HG03097 (cell line): Measurements from ENCODE around the gene CR1.
"Not testable (repeated sequence)": the region's sequence is repeated elsewhere in the genome, so short reads cannot be mapped to it uniquely, and the experiment has no call there.

ENCODE experiments used
- ATAC-seq: cut with Tn5 transposase; IDR thresholded peaks from one replicate; pipeline ENCODE4 v1.9.1; 2021; ENCODE audit not compliant: unreplicated experiment, low FRiP score

The CR1 gene

GRCh38 chr1:207502726-207503125, 6.8 kb downstream of the CR1 start:
- no peak for ATAC-seq

- no peak for ATAC-seq
Observed at GRCh38 chr1:207503950-207504349, 8.0 kb downstream of the CR1 start.

DNA sequence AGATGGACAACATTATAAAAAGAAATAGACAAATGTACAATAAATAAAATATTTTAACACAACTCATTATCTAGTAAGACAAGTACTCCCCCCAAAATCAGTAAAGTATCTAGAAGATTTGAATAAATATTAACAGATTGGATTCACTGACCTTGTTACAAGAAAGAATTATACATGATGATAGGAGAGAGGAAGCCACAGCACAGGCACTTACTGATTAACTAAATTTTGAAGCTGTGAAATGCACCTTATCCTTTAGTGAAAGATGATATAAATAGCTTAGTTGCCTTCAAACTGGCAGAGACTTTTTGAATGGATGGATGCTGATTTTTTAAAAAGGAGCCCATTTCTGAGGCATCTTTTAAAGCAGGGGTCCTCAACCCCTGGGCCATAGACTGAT, 8.5 kb downstream of the CR1 start:
- no peak for ATAC-seq

GRCh38 chr1:207510444-207510843, 14.5 kb downstream of the CR1 start:
- no peak for ATAC-seq

DNA sequence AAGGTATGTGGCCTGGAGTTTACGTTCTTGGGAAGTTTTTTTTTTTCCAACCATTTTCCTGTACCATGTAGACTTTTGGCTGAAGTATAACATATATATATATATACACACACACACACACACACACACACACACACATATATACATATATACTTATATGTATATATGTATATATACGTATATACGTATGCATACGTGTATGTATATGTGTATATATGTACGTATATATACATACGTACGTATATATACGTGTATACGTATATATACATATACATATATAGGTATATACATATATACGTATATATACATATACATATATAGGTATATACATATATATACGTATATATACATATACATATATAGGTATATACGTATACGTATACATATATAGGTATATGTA, 18.9 kb downstream of the CR1 start:
- no peak for ATAC-seq

GRCh38 chr1:207516729-207517128, 20.8 kb downstream of the CR1 start:
- no peak for ATAC-seq

DNA sequence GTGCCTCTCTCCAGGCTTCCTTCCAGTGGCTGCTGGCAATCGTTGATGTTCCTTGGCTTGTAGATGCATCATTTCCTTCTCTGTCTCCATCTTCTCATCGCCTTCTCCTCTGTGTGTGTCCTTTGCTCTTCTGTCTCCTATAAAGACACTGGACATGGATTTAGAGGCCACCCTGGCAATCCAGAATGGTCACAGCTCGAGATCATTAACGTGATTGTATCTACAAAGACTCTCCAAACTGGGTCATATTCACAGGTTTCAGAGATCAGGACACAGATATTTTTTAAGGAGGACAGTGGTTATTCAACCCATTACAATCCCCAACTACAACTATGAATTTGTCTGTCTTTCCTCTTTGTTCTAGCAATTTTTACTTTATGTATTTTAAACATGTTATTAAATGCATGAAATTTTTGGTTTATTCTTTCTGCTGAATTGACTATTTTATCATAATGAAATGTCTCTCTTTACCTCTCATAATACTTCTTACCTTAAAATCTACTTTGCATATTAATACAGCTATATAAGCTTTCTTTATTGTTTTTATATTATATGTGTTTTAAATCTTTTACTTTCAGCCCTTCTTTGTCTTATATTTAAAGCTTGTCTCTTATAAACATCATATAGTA, 22.8 kb downstream of the CR1 start:
- ATAC-seq: no peak

DNA sequence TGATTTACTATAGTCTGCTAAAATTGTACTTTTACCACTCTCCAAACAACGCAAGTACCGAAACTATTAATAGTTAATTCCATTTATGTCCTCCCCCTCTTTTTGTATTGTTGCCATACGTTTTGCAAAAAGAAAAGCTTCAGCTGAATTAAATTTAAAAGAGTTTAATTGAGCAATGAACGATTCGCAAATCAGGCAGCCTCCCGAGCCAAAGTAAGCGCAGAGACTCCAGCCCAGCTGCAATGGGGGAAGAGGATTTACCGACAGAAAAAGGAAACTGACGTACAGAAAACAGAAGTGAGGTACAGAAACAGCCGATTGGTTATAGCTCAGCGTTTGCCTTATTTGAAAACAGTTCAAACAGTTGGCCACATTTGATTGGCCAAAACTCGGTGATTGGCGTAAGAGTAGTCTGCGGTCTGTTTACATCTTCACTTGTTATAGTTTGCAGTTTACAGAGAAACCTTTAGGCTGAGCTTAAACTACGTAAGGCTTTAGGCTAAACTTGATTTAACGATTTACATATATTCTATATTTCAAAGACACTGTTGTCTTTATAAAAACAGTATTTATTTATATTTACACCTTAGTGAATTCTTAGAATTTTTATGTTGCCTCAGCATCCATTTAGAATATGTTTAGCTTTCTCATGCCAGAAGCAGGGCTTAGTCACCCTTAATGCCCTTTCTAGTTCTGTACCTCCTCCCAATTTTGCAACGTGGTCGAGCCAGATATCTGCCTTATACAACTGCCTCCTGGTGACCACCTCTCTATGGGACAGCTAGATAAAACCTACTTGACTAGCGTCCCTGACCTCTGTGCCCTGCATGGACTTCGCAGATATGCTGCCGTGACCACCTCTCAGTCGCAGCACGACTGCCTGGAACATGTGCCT, 23.8 kb downstream of the CR1 start:
- no peak for ATAC-seq

- not testable (repeated sequence) for ATAC-seq
Observed at GRCh38 chr1:207520400-207521345, 24.7 kb downstream of the CR1 start.

GRCh38 chr1:207525239-207525638, 29.3 kb downstream of the CR1 start:
- ATAC-seq: not testable (repeated sequence)

- ATAC-seq: not testable (repeated sequence)
Observed at GRCh38 chr1:207528401-207528800, 32.4 kb downstream of the CR1 start.

DNA sequence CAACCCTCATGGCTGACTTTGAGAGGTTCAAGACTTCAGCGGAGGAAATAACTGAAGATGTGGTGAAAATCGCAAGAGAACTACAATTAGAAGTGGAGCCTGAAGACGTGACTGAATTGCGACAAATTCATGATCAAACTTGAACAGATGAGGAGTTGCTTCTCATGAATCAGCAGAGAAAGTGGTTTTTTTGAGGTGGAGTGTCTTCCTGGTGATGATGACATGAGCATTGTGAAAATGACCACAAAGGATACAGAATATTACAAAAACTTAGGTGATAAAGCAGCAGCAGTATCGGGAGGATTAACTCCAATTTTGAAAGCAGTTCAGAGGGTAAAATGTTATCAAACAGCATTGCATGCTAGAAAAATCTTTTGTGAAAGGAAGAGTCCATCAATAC, 40.3 kb downstream of the CR1 start:
- ATAC-seq: not testable (repeated sequence)

GRCh38 chr1:207546677-207547357, 50.9 kb downstream of the CR1 start:
- ATAC-seq: not testable (repeated sequence)

DNA sequence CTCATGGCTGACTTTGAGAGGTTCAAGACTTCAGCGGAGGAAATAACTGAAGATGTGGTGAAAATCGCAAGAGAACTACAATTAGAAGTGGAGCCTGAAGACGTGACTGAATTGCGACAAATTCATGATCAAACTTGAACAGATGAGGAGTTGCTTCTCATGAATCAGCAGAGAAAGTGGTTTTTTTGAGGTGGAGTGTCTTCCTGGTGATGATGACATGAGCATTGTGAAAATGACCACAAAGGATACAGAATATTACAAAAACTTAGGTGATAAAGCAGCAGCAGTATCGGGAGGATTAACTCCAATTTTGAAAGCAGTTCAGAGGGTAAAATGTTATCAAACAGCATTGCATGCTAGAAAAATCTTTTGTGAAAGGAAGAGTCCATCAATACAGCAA, 58.9 kb downstream of the CR1 start:
- ATAC-seq: not testable (repeated sequence)

DNA sequence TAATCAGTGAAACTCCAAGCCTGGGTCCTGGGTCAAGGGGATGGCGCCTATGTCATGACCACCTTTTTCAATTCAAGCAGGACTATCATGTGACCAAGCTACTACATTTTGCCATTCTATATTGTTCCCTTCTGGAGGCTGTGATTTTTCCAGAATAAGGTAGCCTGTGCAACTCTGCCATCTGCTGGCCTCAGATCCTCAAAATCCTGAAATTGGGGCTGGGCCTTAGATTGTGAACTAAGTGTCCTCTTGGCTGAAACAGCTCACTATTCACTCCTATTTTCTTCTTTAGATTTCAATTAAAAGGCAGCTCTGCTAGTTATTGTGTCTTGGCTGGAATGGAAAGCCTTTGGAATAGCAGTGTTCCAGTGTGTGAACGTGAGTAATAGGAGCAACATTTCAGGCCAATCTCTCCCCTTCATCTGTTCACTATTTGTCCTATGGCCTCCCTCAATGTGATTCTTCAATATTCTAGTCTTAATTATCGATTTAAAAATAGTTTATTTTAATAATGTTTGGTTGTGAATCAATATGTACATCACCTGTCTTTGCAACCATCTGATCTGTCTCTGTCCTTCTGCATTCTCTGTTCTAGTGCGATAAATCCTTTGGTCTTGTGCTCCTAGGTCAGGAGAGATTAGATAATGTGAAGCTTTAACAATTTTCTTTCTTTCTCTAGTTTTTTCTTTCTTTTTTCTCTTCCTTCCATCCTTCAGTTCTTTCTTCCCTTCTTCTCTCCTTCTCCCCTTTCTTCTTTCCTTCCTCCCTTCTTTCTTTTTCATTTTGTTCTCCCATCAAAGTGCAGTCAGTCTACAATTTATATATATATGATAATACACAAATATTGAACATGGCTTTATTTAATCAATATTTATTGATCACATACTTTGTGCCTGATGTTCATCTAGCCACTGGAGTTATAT, 69.8 kb downstream of the CR1 start:
- ATAC-seq: no peak

GRCh38 chr1:207571926-207572325, 76.0 kb downstream of the CR1 start:
- not testable (repeated sequence) for ATAC-seq

DNA sequence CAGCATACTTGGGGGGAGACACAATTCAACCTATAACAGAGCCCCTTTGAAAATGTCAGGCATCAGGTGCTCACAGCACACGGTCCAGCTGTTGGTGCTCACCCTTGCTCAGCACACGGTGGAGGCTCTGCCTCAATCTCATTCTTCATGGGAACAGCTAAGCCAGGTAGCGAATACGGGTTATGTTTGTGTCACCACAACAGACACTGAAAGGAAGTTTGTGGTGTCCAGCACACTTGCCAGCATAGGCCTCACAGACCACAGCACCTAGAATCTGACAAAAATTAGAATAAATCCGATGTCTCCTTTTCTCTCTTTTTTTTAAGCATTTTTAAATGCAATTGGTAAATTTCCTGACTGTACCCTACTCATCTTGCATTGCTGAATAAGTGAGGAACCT, 77.1 kb downstream of the CR1 start:
- ATAC-seq: not testable (repeated sequence)

DNA sequence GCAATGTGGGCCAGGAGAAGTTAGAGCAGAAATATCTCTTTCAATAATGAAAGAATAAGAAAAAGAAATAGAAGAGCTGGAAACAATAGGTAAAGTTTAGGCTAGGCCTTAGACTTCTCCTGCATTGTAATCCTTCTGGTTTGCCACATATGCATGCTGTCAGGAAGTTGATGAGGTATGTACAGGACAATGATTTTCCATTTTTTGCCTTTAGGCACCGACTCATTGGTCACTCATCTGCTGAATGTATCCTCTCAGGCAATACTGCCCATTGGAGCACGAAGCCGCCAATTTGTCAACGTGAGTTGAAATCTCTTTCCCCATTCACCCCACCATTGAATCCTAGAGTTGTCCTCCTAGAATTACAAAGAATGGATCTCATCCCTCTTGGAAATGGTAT, 79.4 kb downstream of the CR1 start:
- ATAC-seq: not testable (repeated sequence)

DNA sequence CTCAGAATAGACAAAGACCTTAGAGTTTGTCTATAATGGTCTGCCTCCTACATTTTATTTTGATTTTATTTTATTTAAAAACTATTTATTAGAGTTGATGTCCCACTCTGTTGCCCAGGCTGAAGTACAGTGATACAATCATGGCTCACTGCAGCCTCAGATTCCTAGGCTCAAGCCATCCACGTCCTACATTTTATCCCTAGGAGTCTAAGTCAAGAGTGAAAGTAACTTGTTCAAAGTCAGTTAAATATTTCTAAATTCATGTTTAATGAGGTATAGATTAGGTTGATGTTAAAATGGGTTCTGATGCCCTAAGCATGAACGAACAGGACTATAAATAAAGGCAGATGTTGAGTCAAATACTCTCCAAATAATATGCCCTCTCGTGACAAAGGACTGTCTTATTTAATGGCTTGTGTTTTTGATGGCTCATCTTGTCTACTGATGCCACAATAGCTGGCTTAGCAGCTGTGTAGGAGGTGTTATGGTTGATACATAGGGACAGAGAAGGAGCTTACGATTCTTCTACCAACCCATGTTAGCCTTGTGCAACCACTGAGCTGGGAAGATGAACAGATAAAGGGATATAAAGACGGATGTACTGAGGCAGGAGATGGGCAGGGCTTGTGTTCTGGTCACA, 83.0 kb downstream of the CR1 start:
- no peak for ATAC-seq
